ENCODE data around the gene FLNC. TPM values are rescaled to one million over a fixed set of nuclear protein-coding genes. Genes with fewer than 3 reads are reported as not detected.

FLNC gene
- total and polyA plus RNA-seq, 11 donors, result 399 to 3,687 (median 1,170) TPM

DNA sequence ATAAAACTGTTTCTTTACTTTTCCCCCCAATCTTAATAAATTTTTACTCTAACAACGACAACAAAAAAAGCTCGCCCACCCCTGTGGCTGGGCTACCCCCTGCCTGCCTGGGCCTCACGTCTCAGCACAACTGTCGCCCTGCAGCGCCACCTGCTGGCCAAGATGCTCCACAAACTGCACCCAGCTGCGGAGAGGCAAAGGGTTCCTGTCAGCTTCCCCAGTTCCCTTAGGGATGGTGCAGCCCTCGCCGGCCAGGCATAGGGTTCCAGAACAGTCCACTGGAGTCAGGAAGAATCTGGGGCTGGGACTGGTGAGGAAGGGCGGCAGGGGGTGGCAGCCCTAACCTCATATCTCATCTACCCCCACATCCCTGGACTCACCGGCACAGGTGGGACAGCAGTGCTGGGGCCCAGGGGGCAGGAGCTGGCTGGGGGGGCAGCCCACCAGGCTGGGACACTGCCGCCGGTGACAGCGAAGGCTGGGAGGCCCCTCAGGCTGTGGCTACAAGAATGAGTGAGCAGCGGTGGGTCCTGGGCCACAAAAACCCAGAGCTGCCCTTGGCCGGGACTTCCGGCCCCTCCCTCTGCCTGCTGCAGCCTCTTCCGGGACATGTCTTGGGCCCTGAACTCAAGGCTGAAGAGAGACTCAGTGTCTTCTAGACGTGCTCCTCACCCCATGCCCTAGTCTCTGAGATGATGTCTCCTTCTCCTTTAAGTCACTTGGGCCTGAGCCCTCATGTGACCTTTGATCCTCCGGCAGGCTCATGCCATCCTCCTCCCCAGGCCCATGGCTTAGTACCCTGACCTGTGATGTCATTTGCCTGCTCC is 53.6 kb downstream of the FLNC start:
- H3K36me3 ChIP-seq, result no peaks in the 10 kb centered on the region
- H3K27ac ChIP-seq, result no peak overlapping the region
- H3K4me3 ChIP-seq, result peak overlapping the region in 3 of 12 donors; percentile 8 to 33 (median 24)
- no peaks in the 10 kb centered on the region for H3K27me3 ChIP-seq
- DNase-seq (peak; percentile 77 to 92 (median 83)), ATAC-seq (peak; percentile 43 to 72 (median 58))
- intact Hi-C loops (cut with DNase I), result loop anchor here (2.0 to 10.0 kb wide), 12 partner anchors 92 to 718 kb away; partner anchors contain the start of genes METTL2B (in 2 of the 10), CALU (in 1 of the 10) and CCDC136 (in 1 of the 10)
- peaks cover 0 to 8% (median 0%) of the 10 kb centered on the region in 12 donors for H3K4me1 ChIP-seq
- no peaks in the 10 kb centered on the region for H3K9me3 ChIP-seq
- WGBS, 4 donors, result 33 to 47% (median 36%) methylated on average over 11 to 19 of the region's 19 CpGs
- TF ChIP-seq CTCF (IDR thresholded peaks at IDR 0.05) (peak; percentile 89 to 98 (median 96)), POLR2A (IDR thresholded peaks at IDR 0.05) (no peak)

DNA sequence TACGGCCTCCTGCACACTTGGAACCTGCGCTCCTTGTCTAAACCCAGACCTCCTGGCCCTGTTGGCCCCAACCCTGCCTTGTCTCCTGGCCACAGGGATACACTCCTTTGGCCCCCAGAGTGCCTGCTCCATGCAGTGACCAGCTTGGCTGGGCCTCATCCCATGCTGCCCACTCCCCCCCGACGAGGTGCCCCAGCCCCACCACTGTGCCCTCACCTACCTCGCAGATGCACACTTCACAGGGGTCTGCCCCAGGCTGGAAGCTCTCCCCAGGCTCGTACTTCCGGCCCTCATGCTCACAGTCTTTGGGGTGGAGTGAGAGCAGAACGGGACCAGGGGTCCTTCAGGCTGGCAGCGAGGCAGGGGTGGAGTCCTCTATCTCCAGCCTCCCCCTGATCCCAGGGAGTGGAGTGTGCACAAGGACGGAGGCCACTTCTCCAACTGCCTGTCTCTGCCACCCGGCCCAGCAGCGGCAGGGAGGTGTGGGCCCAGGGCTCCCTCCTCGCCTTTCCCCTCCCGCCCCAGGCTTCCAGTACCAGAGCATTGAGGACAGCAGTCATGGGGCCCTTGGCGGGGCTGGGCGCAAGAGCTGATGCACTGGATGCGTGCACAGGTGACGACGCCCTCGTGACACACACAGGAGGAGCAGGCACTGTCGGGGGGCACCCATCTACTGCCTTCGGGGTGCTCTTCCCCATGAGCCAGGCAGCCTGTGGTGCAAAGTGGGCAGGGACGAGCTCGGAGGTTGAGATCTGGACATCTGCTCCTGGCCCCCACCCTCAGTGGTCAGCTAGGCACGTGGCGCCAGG is 54.6 kb downstream of the FLNC start:
- intact Hi-C loops (cut with DNase I), result loop anchor here in 9 of 10 donors (5.0 to 10.0 kb wide), 11 partner anchors 92 to 718 kb away; partner anchors contain the start of genes METTL2B (in 2 of the 9), CALU (in 1 of the 9) and CCDC136 (in 1 of the 9)
- Histone ChIP-seq H3K4me3 (no peak overlapping the region), H3K27ac (no peak overlapping the region), H3K9me3 (no peaks in the 10 kb centered on the region), H3K36me3 (no peaks in the 10 kb centered on the region), H3K27me3 (peaks cover 0 to 5% (median 0%) of the 10 kb centered on the region in 9 donors), H3K4me1 (peaks cover 0 to 6% (median 0%) of the 10 kb centered on the region in 12 donors)
- peak in 2 of 5 donors; percentile 22 to 58 for DNase-seq
- TF ChIP-seq CTCF (IDR thresholded peaks at IDR 0.05), result no peak
- TF ChIP-seq POLR2A (IDR thresholded peaks at IDR 0.05), result no peak
- no peak for ATAC-seq
- 83 to 87% (median 85%) methylated on average over 15 to 26 of the region's 26 CpGs for WGBS, 4 donors

GRCh38 chr7:128885370-128886187 is 55.4 kb downstream of the FLNC start:
- Histone ChIP-seq H3K9me3 (no peaks in the 10 kb centered on the region), H3K4me3 (no peak overlapping the region), H3K4me1 (peaks cover 0 to 3% (median 0%) of the 10 kb centered on the region in 12 donors), H3K27me3 (peaks cover 0 to 11% (median under 1%) of the 10 kb centered on the region in 9 donors), H3K27ac (no peak overlapping the region), H3K36me3 (no peaks in the 10 kb centered on the region)
- no peak for TF ChIP-seq CTCF (IDR thresholded peaks at IDR 0.05)
- DNase-seq (peak in 2 of 5 donors; percentile 12 to 27), ATAC-seq (no peak)
- 86 to 90% (median 89%) methylated on average over 9 to 10 of the region's 10 CpGs for WGBS, 4 donors
- intact Hi-C loops (cut with DNase I), result loop anchor here in 2 of 10 donors (10.0 kb wide), 2 partner anchors 281 to 411 kb away; partner anchors contain the start of gene METTL2B (in 1 of the 2)

All from heart left ventricle (tissue), 16 donors.